Measurements from ENCODE around the gene GATAD2A. TPM values are rescaled to one million over a fixed set of nuclear protein-coding genes. Genes with fewer than 3 reads are reported as not detected.

Gene GATAD2A
- total and polyA plus RNA-seq, 2 donors (not counting 1 experiment from before 2014, with no cell fraction given), result 31.7 to 63.5 TPM

DNA sequence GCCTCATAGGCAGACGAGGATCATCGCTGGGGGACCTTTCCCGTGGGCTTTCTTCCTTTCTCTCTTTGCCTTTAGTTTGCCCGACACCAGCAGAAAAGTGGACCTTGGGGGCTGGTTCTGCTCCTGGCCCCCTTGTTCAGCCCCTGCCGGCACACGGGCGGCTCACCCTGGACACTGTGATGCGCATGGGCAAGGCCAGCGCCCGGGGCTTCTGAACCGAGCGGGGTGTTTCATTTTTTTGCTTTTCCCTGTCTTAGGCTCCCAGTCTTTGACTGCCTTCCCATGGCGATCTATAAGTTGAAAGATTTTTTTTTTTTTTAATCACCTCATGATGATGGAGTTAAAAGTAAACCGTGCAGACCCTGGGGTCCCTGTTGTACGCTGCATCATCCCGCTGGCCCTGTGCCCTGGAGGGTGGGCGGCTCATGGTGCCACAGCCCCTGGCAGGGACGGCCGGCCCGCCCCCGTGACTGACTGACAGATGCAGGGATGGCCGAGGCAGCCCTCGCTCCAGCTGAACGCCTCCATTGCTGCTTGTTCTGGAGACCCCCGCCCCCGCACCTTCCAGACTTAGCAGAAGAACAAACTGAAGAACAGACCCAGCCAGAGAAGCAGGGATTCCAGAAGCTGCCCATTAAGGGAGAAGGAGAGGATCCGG is 100.3 kb downstream of the GATAD2A start:
- Histone ChIP-seq H3K36me3 (ENCODE audit: control insufficient read depth, insufficient read depth, low read length) (peaks cover 25% of the 10 kb centered on the region), H4K20me1 (ENCODE audit: control insufficient read depth, extremely low read depth, insufficient read depth, low read length) (no peaks in the 10 kb centered on the region), H3K79me2 (ENCODE audit: control insufficient read depth, insufficient read depth, low read length) (no peaks in the 10 kb centered on the region), H3K4me2 (ENCODE audit: extremely low read depth, insufficient read depth, low read length) (no peak overlapping the region), H2AFZ (ENCODE audit: low read length) (no peak overlapping the region), H3K27ac (ENCODE audit: insufficient read depth, low read length) (no peak overlapping the region), H3K27me3 (ENCODE audit: control insufficient read depth, insufficient read depth, low read length) (no peaks in the 10 kb centered on the region), H3K4me1 (ENCODE audit: control insufficient read depth, extremely low read depth, insufficient read depth, low read length) (no peaks in the 10 kb centered on the region), H3K9me3 (ENCODE audit: control insufficient read depth, insufficient read depth, low read depth, low read length) (no peaks in the 10 kb centered on the region), H3K9ac (ENCODE audit: insufficient read depth, low read length) (no peak overlapping the region), H3K4me3 (replicated peaks in 1 of 4; ENCODE audit: control extremely low read depth in 1 of 4, insufficient read depth in 1 of 4, low read depth in 3 of 4, low read length in 4 of 4) (no peak overlapping the region)
- TF ChIP-seq, protein P1, sequence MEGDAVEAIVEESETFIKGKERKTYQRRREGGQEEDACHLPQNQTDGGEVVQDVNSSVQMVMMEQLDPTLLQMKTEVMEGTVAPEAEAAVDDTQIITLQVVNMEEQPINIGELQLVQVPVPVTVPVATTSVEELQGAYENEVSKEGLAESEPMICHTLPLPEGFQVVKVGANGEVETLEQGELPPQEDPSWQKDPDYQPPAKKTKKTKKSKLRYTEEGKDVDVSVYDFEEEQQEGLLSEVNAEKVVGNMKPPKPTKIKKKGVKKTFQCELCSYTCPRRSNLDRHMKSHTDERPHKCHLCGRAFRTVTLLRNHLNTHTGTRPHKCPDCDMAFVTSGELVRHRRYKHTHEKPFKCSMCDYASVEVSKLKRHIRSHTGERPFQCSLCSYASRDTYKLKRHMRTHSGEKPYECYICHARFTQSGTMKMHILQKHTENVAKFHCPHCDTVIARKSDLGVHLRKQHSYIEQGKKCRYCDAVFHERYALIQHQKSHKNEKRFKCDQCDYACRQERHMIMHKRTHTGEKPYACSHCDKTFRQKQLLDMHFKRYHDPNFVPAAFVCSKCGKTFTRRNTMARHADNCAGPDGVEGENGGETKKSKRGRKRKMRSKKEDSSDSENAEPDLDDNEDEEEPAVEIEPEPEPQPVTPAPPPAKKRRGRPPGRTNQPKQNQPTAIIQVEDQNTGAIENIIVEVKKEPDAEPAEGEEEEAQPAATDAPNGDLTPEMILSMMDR (conservative IDR thresholded peaks at IDR 0.05 in 1 of 2, IDR thresholded peaks at IDR 0.05 in 1 of 2; ENCODE audit: low read depth in 1 of 2, low read length in 2 of 2), result no peak
- TF ChIP-seq EZH2 (IDR thresholded peaks at IDR 0.05; ENCODE audit: low read length, missing control alignments), result no peak
- no peak for DNase-seq (ENCODE audit: low read depth in 2 of 2)

- Histone ChIP-seq H3K4me1 (ENCODE audit: control insufficient read depth, extremely low read depth, insufficient read depth, low read length) (no peaks in the 10 kb centered on the region), H3K4me2 (ENCODE audit: extremely low read depth, insufficient read depth, low read length) (no peak overlapping the region), H3K27me3 (ENCODE audit: control insufficient read depth, insufficient read depth, low read length) (no peaks in the 10 kb centered on the region), H3K27ac (ENCODE audit: insufficient read depth, low read length) (no peak overlapping the region), H3K4me3 (replicated peaks in 1 of 4; ENCODE audit: control extremely low read depth in 1 of 4, insufficient read depth in 1 of 4, low read depth in 3 of 4, low read length in 4 of 4) (no peak overlapping the region), H3K36me3 (ENCODE audit: control insufficient read depth, insufficient read depth, low read length) (peaks cover 19% of the 10 kb centered on the region), H3K9me3 (ENCODE audit: control insufficient read depth, insufficient read depth, low read depth, low read length) (no peaks in the 10 kb centered on the region), H4K20me1 (ENCODE audit: control insufficient read depth, extremely low read depth, insufficient read depth, low read length) (no peaks in the 10 kb centered on the region), H3K79me2 (ENCODE audit: control insufficient read depth, insufficient read depth, low read length) (no peaks in the 10 kb centered on the region), H2AFZ (ENCODE audit: low read length) (no peak overlapping the region), H3K9ac (ENCODE audit: insufficient read depth, low read length) (no peak overlapping the region)
- no peak for TF ChIP-seq EZH2 (IDR thresholded peaks at IDR 0.05; ENCODE audit: low read length, missing control alignments)
- TF ChIP-seq, protein P1 (conservative IDR thresholded peaks at IDR 0.05 in 1 of 2, IDR thresholded peaks at IDR 0.05 in 1 of 2; ENCODE audit: low read depth in 1 of 2, low read length in 2 of 2), result no peak
- DNase-seq (ENCODE audit: low read depth in 2 of 2), result no peak
These were observed 101.1 kb downstream of the GATAD2A start for GRCh38 chr19:19506592-19506991.

- H3K36me3 ChIP-seq (ENCODE audit: control insufficient read depth, insufficient read depth, low read length), result peaks cover 19% of the 10 kb centered on the region
- H3K27ac ChIP-seq (ENCODE audit: insufficient read depth, low read length), result no peak overlapping the region
- no peak overlapping the region for H2AFZ ChIP-seq (ENCODE audit: low read length)
- H3K4me2 ChIP-seq (ENCODE audit: extremely low read depth, insufficient read depth, low read length), result no peak overlapping the region
- TF ChIP-seq, protein P1 (conservative IDR thresholded peaks at IDR 0.05 in 1 of 2, IDR thresholded peaks at IDR 0.05 in 1 of 2; ENCODE audit: low read depth in 1 of 2, low read length in 2 of 2), result no peak
- no peak for TF ChIP-seq EZH2 (IDR thresholded peaks at IDR 0.05; ENCODE audit: low read length, missing control alignments)
- no peak overlapping the region for H3K4me3 ChIP-seq (replicated peaks in 1 of 4; ENCODE audit: control extremely low read depth in 1 of 4, insufficient read depth in 1 of 4, low read depth in 3 of 4, low read length in 4 of 4)
- DNase-seq (ENCODE audit: low read depth in 2 of 2), result no peak
- no peaks in the 10 kb centered on the region for H3K9me3 ChIP-seq (ENCODE audit: control insufficient read depth, insufficient read depth, low read depth, low read length)
- H3K4me1 ChIP-seq (ENCODE audit: control insufficient read depth, extremely low read depth, insufficient read depth, low read length), result no peaks in the 10 kb centered on the region
- H4K20me1 ChIP-seq (ENCODE audit: control insufficient read depth, extremely low read depth, insufficient read depth, low read length), result no peaks in the 10 kb centered on the region
- no peaks in the 10 kb centered on the region for H3K27me3 ChIP-seq (ENCODE audit: control insufficient read depth, insufficient read depth, low read length)
- no peak overlapping the region for H3K9ac ChIP-seq (ENCODE audit: insufficient read depth, low read length)
- no peaks in the 10 kb centered on the region for H3K79me2 ChIP-seq (ENCODE audit: control insufficient read depth, insufficient read depth, low read length)
These were observed 101.9 kb downstream of the GATAD2A start for GRCh38 chr19:19507354-19507753.

All from fibroblast of lung (primary cell).